Renal cortical epithelial cell (primary cell): Measurements from ENCODE around the gene ZNF81. TPM values are rescaled to one million over a fixed set of nuclear protein-coding genes. Genes with fewer than 3 reads are reported as not detected.
"Not testable (repeated sequence)": the region's sequence is repeated elsewhere in the genome, so short reads cannot be mapped to it uniquely, and the experiment has no call there.

Experiments
- DNase-seq: peaks from one replicate; pipeline ENCODE4 v3.0.0-alpha.2; 2011; ENCODE audit warnings: low read depth
- total RNA-seq: library from RNA; depleted of rRNA; stranded (reverse); fragments of >200 nt; gene quantifications from 2 replicates; pipeline ENCODE4 v1.2.3, GENCODE V29; 2014

ZNF81 gene
- total RNA-seq, 1 donor from 2014 or later, result 9.3 TPM

DNA sequence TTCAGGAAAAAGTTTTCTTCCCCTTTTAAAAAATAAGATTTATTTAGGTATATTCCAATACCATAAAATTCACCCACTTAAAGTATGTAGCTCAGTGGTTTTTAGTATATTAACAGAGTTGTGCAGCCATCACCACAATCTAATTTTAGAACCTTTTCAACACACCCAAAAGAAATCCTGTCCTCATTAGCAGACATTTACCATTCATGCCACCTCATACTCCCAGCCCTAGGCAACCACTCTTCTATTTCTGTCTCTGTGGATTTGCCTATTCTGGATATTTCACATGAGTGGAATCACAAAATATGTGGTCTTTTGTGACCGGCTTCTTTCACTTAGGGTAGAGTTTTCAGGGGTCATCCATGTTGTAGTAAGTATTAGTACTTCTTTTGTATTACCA, 7.4 kb downstream of the ZNF81 start:
- no peak for DNase-seq

DNA sequence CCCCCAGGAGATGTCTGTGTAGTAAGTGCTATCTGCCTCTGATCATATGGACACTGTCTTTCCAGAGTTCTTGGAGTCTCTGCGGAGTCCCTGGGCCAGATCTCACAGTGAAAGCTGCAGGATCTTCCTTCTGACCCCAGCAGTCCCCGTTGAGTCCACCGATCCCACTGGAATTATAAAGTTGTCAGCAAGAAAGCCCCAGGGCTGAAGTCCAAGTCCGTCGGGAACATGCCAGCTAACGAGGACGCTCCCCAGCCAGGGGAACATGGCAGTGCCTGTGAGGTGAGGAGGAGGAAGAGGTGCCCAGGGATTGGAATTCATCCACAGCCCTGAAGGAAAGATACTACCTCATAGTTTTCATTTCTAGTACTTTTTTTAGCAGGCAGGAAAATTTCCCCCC, 9.3 kb downstream of the ZNF81 start:
- DNase-seq, result no peak

DNA sequence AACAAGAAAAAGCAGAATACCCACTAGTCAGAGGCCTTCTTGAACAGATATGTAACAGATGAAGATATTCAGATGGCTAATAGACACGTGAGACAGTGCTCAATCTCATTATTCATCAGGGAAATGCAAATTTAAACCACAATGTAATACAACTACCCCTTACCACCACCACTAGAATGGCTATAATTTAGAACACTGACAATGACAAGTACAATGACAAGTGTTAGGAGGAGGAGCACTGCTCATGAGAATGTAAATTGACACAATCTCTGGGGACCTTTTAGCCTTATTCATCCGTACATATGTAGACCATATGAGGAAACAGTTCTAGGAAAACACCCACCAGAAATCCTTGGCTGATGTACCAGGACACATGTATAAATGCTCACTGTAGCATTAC, 13.1 kb downstream of the ZNF81 start:
- DNase-seq, result no peak

- not testable (repeated sequence) for DNase-seq
Observed at GRCh38 chrX:47850389-47850788, 13.7 kb downstream of the ZNF81 start.

DNA sequence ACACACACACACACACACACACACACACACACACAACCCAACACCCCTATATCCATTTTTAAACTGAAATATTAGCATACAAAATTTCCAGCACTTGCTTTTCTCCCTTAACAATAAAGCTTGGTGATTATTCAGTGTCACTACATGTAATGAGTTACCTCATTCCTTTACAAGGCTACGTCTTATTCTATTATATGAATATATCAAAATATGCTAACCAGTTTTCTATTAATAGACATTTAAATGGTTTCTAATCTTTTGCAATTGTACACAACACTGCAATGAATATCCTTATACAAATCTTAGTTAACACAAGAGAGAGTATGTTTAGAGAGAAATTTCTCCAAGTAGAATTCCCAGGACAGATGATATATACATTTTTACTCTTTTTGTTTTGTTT, 14.2 kb downstream of the ZNF81 start:
- no peak for DNase-seq

GRCh38 chrX:47854474-47854873, 17.8 kb downstream of the ZNF81 start:
- peak; percentile 20 for DNase-seq

GRCh38 chrX:47859686-47860085, 23.0 kb downstream of the ZNF81 start:
- DNase-seq, result no peak

GRCh38 chrX:47862680-47863079, 26.0 kb downstream of the ZNF81 start:
- peak; percentile 85 for DNase-seq

- peak; percentile 75 for DNase-seq
Observed at GRCh38 chrX:47863187-47863586, 26.5 kb downstream of the ZNF81 start.

DNA sequence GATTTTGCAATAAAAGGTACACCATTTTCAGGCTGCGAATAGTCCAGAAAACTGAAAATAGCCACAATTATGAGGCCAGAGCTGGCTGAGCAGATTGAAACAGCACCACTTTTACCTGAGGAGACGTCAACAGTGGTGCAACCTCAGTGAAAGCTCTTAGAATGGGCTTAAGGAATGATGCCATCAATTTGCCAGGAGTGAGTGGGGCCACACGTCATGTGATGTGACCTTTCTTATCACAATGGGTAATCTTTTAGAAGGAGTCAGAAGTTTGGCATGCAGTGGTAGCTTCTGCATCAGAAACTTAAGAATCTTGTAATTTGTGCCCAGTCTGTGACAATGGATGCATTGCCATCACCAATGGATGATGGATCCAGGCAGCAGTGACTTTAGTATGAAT, 27.6 kb downstream of the ZNF81 start:
- DNase-seq, result no peak

GRCh38 chrX:47864785-47865184, 28.1 kb downstream of the ZNF81 start:
- DNase-seq, result no peak

DNA sequence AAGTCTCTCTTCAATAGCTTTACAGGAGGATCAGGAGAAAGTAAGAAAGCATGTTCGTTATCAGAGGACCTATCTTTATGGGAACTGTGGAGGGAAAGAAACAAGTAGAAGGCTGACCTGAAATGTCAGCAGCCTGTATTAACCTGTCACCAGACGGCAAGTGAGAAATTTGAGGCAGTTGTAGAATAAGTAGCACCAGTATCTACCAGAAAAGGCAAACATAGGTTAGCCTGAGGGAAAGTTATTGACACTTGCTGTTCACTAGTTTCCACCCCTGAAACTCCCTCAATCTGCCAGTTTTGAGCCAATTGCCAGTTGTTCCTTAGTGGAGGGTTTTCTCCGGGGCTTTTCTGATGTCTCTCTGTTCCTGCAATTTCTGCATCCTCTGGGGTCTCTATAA, 36.4 kb downstream of the ZNF81 start:
- no peak for DNase-seq

- DNase-seq, result no peak
Observed at GRCh38 chrX:47877327-47877726, 40.6 kb downstream of the ZNF81 start.

DNA sequence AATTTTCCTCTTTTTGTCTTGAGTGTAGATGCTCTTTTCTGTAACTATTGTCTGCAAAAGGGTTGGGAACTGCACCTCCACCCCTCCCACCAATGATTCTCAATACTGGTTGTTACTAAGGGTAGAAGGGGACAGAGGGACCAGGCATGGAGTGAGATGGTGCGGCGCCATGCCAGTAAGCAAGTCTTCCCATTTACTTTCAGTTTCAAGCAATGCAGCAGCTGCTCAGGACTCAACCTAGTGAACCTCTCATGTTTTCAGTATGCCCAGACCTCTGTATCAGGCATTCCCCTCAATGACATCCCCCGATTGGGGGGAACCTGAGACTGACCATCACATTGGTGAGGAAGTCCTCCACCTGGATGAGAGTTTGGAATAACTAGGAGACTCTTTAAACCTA, 41.5 kb downstream of the ZNF81 start:
- no peak for DNase-seq

DNA sequence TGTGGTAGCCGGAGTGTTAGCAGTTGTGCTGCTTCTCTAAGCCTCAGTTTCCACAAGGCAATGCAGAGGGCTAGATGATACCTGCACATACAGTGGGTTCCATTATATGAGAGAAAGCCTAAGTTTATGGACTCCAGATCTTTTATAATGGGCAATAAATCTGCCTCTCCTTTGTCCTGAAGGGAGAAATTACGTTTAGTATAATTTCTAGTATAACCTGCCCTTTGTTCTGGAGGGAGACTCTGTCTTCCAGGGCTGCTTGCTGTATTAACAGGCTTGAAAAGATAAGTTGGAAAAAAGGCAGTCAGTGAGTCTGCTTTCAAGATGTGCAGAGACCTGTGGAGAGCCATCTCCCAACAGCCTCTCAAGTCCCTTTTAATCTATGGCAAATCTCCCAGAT, 42.8 kb downstream of the ZNF81 start:
- DNase-seq, result no peak

GRCh38 chrX:47880927-47881326, 44.2 kb downstream of the ZNF81 start:
- DNase-seq, result no peak

- no peak for DNase-seq
Observed at GRCh38 chrX:47885501-47885900, 48.8 kb downstream of the ZNF81 start.

DNA sequence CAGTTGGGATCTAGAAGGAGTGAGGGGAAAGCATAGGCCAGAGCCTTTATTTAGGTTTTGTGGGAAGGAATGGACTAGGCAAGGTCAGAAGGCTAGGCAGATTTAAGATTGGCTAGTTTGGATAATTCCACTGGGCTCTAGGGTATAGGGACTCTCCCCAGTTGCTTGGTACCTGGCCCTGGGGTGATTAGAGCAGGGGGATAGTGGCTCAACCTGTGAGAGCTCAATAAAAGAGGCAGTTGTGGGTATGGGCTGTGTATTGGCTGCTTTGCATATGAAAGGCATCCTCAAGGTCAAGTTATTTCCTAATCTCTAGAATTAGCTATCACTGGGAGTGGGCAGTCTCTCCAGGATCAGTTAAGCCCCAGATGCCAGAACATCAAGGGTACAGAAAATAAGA, 61.3 kb downstream of the ZNF81 start:
- no peak for DNase-seq

DNA sequence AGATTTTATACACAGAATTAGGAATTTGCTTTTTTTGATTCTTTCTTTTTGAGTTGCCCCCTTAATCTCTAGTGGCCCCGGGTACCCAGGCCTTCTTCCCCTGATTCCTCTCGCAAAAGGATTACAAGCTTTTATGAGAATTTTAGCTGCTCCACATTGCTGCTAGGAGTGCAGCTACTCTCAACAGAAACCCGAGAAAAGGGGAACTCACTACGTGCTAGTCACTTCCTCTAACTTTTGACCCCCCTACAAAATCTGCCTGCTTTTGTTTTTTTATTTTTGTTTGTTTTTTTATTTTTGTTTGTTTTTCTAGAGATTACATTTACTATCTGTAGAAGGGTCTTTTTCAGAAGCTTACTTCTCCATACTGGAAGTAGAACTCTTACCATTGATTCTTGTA, 64.1 kb downstream of the ZNF81 start:
- no peak for DNase-seq

DNA sequence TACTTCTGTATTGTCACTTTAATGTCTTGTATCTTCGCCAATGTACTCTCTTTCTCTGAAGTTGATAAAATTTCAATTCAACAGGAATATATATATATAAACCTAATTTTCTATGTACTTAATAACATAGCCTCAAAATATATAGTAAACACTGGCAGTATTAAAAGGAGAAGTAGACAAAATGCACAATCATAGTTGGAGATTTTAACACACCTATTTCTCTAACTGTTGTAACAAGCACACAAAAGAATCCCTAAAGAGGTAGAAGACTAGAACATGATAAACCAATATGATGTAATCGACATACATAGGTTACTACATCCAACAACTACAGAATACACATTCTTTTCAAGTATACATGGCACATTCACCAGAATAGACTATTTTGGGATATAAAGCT, 65.5 kb downstream of the ZNF81 start:
- DNase-seq, result no peak

DNA sequence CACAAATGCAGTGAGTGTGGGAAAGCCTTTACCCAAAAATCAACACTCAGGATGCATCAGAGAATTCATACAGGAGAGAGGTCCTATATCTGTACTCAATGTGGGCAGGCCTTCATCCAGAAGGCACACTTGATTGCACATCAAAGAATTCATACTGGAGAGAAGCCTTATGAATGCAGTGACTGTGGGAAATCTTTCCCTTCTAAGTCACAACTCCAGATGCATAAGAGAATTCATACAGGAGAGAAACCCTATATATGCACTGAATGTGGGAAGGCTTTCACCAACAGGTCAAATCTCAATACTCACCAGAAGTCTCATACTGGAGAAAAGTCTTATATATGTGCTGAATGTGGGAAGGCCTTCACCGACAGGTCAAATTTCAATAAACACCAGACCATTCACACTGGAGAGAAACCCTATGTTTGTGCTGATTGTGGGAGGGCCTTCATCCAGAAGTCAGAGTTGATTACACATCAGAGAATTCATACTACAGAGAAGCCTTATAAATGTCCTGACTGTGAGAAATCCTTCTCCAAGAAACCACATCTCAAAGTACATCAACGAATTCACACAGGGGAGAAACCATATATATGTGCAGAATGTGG, 79.3 kb downstream of the ZNF81 start:
- DNase-seq, result no peak

DNA sequence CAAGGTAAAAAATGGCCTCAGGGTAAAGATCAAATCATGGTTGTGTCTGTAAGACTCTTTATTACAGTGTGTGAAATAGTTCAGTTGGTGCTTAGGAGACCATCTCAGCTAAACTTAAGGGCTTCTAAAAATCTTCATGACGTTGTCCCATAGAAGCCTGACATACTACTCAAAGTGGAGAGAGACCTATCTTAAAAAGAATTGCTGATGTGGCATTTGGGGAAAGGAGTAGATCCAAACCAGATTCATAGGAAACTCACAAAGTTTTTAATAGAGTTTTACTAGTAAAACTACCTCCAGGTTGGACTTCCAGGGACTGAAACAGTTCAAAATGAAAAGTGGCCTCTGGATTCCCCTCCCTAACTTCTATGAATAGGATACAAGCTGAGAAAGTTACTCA, 81.6 kb downstream of the ZNF81 start:
- DNase-seq, result no peak

DNA sequence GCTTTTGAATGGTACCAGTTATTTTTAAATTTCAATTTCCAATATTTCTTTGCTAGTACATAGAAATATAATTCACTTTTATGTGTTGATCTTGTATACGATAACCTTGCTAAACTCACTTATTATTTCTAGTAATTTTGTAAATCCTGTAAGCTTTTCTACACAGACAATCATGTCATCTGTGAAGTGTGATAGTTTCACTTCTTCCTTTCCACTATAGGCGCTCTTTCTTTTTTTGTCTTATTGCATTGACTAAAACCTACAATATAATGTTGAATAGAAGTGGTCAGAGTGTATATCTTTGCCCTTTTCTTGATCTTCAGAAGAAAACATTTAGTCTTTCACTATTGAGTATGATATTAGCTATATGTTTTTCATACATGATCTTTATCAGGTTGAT, 90.5 kb downstream of the ZNF81 start:
- no peak for DNase-seq

- DNase-seq, result not testable (repeated sequence)
Observed at GRCh38 chrX:47931970-47932369, 95.3 kb downstream of the ZNF81 start.

- no peak for DNase-seq
Observed at GRCh38 chrX:47933946-47934345, 97.2 kb downstream of the ZNF81 start.
